Gastrocnemius medialis (tissue), 4 donors: Measurements from ENCODE around the gene ANKRD24.
"Not testable (repeated sequence)": the region's sequence is repeated elsewhere in the genome, so short reads cannot be mapped to it uniquely, and the experiment has no call there.

ENCODE experiments used
- CTCF ChIP-seq, 5 experiments: fragments of 450-650 bp in 3 of 5; fragments of 200-600 bp in 2 of 5; sonication (generic) in 2 of 5; IDR thresholded peaks in 4 of 5; conservative IDR thresholded peaks in 1 of 5; 1 replicate in 4 of 5; 2 replicates in 1 of 5; pipeline ENCODE4 v1.5.1; 2016 to 2019; ENCODE audit warnings: antibody characterized with exemption in 5 of 5, mild to moderate bottlenecking in 3 of 5, moderate library complexity in 3 of 5
- POLR2A ChIP-seq, 2 donors: fragments of 450-650 bp; IDR thresholded peaks; one replicate each; pipeline ENCODE4 v1.6.1; 2017; ENCODE audit warnings: antibody characterized with exemption in 2 of 2, mild to moderate bottlenecking in 2 of 2, moderate library complexity in 2 of 2

- not testable (repeated sequence) for TF ChIP-seq CTCF (IDR thresholded peaks at IDR 0.05 in 4 of 5, conservative IDR thresholded peaks at IDR 0.05 in 1 of 5); POLR2A (IDR thresholded peaks at IDR 0.05)
Observed at GRCh38 chr19:4274321-4274686, 91.8 kb downstream of the ANKRD24 start.
